CD4-positive, alpha-beta T cell treated with Interleukin-15 for 4 hours (primary cell): ENCODE results near the gene CPA2.
A peak's percentile ranks its signal among the peaks of the same experiment; 100 is the strongest.
"Not testable (repeated sequence)": the region's sequence is repeated elsewhere in the genome, so short reads cannot be mapped to it uniquely, and the experiment has no call there.

ENCODE experiments used
- DNase-seq: peaks from one replicate; pipeline ENCODE4 v3.0.0-alpha.2; 2020; ENCODE audit warnings: low spot score

Gene CPA2

DNA sequence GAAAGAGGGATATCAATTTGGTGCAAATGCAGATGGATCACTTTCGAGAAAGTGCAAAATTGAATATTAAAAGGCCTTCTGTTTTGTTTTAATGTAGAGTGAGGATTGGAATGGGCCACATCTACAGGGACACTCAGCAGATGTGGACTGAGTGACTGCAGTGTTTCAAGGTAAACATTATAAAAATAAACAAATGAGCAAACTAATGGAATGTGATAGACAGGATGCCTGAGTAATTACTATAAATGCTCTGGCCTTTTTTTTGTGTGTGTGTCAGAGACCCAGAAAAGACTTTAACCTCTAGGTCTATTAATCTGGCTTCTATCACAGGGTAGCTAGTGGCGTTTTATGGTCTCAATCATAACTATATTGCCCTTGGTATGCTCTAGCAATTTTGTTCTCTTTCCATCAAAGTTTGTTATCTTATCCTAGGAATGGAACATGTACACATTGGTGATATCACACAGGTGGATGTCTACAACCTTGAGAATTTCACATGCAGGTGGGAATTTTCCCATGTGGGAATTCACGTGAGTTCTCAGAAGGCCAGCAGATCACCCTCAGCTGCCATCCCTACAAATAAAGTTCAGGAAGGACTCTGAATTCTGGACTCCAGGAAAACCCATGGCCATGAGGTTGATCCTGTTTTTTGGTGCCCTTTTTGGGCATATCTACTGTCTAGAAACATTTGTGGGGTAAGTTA is at the start of gene CPA2:
Gene CPA2, plus strand, starts transcription at position 606 of the 703 bp plus-strand sequence. Its CDS starts 19 bp downstream, at position 625.
- DNase-seq: no peak

DNA sequence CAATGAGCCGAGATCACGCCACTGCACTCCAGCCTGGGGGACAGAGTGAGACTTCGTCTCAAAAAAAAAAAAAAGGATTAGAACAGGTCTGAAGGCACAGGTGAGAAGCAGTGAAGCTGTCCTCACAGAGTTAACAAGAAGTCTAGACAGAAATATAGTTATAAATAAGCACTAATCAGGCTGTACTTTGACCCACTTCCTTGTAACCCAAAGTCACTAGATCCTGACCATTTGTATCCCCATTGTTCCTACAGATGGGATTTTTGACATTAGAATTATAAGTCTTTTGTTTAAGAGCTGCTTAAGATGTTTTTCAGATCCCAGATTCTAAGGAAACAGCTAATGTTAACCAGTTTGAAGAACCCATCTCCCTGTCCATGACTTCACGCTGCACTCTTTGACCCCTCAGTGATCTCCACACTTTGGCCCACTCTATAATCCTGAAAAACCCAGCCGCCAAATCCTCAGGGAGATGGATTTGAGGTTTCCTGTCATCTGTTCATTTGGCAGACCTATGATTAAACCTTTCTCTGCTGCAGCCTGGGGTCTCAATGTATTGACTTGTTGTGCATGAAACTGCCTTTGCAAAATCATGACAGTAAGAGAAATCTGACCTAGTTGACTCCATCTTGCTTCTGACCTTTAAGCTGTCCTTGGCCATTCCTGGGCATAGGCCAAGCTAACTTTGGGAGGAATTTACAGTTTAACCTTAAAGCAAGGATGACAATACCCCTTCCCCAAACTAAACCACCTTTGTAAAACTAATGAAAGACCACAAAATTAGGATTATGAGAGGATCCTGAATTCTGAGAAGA is 47.6 kb upstream of the CPA2 start:
- no peak for DNase-seq

DNA sequence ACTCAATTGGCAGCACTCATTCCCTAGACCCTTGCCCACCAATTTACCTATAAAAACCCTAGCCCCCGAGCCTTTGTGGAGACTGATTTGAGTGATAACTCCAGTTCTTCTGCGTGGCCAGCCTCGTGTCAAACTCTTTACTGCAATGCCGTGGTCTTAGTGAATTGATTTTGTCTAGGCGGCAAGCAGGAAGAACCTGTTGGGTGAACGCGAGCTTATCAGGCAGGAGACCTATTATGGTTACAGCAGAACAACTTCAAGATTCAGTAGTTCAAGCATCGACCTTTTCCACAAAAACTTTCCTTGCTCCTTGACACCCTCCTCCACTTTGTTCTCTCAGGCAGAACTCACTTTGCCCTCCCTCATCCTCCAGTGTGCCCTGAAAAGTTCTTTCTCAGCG is 46.8 kb upstream of the CPA2 start:
- DNase-seq: no peak

DNA sequence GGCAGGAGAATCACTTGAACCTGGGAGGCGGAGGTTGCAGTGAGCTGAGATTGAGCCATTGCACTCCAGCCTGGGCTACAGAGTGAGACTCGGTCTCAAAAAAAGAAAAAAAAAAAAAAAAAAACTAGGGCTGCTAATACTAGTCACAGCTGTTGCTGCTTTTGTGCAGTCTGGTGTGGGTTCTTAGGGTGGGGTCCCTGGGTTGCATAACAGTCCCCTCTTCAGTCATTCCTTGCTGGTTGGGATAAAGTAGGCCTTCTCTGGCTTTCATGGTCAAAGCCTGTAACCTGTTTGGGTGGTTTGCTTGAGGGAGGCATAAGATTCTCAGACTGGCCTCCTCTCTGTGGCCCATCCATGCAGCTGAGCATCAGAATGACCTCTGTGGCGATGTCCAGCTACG is 44.9 kb upstream of the CPA2 start:
- DNase-seq: no peak

DNA sequence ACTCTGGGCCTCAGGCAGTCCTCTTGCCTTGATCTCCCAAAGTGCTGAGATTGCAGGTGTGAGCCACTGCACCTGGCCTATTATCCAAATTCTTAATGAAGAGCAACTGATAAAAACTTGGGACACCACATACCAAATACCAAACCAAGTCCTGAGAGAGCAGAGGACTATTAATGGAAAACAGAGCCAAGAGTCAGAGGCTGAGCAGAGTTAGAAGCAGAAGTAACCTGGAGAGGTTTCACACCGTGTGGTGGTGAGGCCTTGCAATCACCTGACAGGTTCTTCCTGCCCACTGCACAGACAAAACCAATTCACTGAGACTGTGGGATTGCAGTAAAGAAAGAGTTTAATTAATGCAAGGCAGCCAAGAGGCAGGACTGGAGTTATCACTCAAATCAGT is 43.0 kb upstream of the CPA2 start:
- no peak for DNase-seq

DNA sequence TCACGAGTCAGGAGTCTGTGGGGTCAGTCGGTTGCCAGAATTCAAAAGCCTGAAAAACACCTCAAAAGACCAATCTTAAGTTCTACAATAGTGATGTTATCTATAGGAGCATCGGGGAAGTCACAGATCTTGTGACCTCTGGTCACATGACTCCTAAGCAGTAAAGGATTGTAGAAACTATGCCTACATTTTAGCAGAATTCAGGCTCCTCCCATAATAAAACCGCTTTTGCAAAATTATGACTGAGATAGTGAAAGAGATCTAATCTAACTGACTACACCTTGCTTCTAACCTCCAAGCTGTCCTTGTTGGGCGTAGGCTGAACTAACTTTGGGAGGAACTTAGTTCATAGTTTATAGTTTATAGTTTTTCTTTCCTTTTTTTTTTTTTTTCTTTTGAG is 42.5 kb upstream of the CPA2 start:
- no peak for DNase-seq

DNA sequence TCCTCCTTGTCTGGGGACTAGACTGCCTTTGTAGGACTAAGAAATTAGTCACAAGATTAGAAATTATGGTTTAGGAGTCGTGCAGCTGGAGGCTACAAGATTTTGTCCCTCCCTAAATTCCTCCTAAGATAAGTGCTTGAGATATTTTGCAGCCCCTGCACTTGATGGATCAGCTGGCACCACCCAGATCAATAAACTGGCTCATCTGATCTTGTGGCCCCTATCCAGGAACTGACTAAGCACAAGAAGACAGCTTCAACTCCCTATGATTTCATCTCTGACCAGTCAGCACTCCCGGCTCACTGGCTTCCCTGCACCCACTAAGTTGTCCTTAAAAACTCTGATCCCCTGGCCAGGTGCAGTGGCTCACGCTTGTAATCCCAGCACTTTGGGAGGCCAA is 41.7 kb upstream of the CPA2 start:
- DNase-seq: not testable (repeated sequence)

DNA sequence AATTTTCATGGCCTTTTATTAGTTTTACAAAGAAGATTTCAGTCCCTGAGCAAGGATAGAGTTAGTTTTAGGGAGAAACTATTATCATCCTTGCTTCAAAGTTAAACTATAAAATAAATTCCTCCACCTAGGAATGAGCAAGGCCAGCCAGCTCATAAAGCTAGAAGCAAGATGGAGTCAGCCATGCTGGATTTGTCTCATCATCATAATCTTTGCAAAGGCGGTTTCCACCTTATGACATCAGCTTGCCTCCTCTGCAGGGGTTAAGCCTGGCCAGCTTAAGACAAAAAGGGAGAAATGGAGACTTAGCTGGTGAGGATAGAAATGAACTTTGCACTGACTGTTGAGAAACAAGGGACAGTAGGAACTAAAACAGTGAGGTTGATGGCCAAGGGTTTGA is 40.3 kb upstream of the CPA2 start:
- DNase-seq: no peak

DNA sequence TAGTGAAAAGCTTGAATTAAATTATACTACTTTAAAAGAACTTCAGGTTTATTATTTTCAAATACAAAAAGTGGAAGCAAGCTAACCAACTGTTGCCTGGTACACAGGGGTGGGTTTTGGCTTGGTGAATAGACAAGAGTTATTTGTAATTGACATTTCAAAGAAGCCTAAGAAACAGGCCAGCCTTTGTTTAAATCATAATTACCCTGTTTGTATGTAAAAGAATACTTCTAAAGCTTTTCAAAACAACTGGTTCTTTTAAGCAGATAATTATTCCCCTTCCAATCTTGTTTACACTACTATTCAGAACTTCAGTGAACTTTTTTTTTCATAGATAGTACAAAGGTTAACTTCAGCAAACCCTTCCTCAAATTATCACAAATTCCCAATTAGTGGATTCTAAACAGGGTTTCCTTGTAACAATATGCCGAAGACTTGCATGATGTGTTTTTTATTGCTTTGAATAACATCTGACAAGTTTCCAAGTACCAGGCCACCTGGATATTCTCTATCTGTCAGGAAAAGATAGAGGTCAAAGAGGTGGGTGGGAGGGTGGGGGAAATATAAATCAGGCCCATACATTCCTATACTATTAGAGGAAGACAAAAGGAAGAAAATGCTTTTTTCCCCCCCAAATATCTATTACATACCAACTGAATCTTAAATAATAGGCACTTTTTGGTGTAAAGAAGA is 38.6 kb upstream of the CPA2 start:
- no peak for DNase-seq

DNA sequence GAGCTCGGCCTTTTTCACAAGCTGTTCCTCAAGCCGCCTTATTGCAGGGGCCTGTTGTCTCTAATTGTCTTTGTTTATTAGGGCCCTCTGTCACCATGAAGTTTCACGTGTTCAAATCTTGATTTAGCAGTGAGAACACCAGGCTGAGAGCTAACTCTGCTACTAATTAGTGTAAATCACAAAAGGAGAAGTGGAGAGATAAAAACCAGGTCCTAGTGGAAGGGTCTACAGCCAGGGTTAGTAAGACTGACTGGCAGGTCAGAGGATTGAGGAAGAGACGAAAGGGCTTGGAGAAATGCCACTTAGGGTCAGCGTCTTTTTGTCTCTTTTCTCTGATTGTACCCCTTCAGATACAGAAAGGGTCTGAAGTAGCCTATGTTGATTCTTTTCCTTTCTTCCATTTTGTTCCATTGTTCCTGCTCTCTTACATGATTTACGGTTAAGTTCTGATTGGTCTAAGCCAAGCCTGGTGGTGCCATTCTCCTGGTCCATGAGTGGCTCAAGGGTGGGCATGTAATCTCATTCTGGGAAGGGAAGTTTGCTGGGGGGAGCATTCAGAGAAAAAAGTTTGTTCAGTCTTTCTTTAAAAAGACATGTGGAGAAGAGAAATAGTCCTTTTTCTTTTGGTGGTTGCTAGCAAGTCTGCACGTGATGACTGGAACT is 37.7 kb upstream of the CPA2 start:
- DNase-seq: no peak

DNA sequence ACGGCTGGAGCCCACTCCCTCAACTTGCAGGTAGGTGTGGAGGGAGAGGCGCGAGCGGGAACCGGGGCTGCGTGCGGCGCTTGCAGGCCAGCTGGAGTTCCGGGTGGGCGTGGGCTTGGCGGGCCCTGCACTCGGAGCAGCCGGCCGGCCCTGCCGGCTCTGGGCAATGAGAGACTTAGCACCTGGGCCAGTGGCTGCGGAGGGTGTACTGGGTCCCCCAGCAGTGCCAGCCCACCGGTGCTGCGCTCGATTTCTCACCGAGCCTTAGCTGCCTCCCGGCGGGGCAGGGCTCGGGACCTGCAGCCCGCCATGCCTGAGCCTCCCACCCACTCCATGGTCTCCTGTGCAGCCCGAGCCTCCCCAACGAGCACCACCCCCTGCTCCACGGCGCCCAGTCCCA is 36.7 kb upstream of the CPA2 start:
- DNase-seq: not testable (repeated sequence)

DNA sequence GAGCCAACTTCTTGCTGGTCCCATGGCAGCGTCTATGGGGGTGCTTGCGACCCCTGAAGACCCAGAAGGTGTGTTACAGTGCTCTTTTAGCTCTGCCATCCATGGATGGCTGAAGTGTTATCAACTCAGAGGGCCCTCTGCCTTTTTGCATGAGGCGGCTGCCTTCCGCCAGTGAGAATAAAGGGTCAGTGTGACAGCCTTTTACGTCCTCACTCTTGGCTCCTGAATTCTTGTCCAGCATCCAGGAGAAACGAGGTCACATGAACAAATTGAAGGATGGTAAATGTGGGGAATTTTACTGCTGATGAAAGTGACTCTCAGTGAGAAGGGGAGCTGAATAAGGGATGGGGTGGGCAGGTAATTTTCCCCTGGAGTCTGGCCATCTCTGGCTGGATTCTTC is 34.9 kb upstream of the CPA2 start:
- no peak for DNase-seq

DNA sequence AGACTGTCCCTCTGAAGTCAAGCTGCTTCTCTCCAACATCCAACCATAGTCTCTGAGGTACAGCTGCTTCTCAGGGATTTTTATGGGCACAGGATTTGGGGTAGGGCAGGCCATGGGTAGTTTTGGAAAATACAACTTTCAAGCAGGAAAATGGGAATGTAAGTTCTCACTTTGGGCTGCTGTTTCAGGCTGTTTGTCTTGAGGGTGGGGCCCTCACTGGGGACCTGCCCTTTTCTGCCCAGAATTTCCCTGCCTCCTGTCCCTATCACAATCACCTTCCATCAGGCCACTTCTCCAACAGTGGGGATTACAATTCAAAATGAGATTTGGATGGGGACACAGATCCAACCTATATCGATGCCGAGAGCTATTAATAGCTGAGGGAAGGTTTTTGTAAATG is 34.5 kb upstream of the CPA2 start:
- no peak for DNase-seq

DNA sequence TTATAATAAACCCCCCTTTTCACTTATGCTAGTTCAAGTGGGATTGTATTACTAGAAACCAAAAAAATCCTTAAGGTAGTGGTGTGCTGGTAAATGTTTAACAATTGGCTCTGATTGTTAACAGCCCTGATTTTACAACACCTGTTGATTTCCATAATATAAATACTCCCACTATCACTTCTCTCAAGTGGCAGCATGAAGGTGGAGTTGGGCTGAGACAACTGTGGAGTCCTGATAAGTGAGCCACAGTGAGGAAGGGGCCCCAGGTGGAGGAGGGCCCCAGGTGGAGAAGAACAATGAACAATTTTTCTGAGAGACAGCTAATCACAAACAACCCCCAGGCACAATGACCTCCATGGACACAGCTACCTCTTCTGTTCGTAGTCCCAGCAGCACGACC is 32.6 kb upstream of the CPA2 start:
- no peak for DNase-seq

DNA sequence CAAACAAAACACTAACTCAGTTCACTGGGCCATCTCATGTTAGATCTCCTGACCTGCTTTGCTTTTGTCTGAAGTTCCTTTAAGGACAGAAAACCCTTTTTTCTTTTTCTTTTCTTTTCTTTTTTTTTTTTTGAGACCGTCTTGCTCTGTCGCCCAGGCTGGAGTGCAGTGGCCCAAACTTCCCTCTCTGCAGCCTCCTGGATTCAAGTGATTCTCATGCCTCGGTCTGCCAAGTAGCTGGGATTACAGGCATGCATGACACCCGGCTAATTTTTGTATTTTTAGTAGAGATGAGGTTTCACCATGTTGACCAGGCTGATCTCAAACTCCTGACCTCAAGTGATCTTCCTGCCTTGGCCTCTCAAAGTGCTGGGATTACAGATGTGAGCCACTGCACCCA is 30.3 kb upstream of the CPA2 start:
- not testable (repeated sequence) for DNase-seq

DNA sequence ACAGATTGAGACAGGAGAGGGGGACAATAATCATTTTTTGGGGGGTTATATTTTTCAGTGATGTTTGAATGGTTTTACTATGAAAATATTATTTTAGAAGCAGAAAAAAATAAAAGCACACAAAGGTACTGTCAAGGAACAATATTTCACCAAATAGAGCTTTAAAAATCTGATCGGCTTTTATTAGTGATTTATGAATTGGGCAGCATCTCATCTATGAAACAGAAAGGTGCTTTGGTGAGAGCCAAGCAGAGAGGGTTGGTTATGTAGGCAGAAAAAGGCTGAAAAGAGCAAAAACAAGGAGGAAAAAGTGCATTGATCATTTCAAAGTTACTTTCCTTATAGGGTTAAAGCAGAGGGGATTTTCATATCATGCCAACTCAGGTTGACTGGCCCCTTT is 26.4 kb upstream of the CPA2 start:
- DNase-seq: no peak

DNA sequence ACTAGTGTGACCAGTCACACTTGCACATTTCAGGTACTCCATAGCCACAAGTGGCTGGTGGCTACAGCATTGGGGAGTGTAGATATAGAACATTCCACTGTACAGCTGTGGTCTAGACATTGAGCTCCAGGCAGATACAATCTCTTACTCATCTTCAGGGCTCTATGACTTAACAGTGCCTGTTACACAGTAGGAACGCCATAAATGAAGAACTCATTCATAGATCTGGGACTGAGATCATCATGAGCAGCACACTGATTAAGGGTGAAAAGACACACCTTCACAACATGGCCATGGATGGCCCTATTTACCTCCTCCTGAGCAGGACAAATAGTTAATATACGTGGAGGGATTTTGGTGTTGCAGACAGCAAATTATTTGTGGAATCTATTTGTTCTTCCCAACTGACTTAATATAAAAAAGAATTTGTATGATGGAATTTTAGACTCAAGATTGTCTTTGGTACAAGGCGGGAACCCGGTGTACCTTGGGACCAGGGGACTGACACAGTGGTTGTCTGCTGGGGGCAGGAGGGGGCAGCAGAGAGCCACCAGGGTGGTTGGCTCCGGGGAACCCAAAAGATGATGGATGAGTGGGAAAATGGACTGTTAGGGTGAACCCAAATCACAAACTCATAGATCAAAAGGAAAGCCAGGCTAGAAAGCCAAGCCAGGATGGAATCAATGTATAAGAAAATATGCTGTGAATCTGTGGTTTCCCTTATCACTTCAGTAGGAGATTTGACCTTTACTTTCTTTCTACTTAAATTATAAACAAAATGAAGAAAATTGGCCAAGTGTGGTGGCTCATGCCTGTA is 24.3 kb upstream of the CPA2 start:
- DNase-seq: peak; percentile 19

DNA sequence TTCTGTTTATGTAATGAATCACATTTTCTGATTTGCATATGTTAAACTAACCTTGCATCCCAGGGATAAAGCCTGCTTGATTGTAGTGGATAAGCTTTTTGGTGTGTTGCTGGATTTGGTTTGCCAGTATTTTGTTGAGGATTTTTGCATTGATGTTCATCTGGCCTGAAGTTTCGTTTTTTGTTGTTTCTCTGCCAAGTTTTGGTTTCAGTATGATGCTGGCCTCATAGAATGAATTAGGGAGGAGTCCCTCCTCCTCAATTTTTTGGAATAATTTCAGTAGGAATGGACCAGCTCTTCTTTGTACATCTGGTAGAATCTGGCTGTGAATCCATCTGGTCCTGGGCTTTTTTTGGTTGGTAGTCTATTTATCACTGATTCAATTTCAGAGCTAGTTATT is 23.2 kb upstream of the CPA2 start:
- not testable (repeated sequence) for DNase-seq

DNA sequence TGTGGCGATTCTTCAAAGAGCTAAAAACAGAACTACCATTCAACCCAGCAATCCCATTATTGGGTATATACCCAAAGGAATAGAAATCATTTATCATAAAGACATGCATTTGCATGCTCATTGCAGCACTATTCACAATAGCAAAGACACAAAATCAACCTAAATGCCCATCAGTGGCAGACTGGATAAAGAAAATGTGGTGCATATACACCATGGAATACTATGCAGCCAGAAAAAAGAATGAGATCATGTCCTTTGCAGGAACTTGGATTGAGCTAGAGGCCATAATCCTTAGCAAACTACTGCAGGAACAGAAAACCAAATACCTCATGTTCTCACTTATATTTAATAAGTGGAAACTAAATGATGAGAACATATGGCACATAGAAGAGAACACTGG is 20.2 kb upstream of the CPA2 start:
- not testable (repeated sequence) for DNase-seq

DNA sequence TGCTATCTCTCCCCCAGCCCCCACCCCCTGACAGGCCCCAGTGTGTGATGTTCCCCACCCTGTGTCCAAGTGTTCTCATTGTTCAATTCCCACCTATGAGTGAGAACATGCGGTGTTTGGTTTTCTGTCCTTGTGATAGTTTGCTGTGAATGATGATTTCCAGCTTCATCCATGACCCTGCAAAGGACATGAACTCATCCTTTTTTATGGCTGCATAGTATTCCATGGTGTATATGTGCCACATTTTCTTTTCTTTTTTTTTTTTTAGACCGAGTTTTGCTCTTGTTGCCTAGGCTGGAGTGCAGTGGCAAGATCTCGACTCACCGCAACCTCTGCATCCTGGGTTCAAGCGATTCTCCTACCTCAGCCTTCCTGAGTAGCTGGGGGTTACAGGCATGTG is 17.8 kb upstream of the CPA2 start:
- not testable (repeated sequence) for DNase-seq

DNA sequence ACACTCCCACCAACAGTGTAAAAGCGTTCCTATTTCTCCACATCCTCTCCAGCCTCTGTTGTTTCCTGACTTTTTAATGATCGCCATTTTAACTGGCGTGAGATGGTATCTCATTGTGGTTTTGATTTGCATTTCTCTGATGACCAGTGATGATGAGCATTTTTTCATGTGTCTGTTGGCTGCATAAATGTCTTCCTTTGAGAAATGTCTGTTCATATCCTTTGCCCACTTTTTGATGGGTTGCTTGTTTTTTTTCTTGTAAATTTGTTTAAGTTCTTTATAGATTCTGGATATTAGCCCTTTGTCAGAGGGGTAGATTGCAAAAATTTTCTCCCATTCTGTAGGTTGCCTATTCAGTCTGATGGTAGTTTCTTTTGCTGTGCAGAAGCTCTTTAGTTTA is 17.0 kb upstream of the CPA2 start:
- DNase-seq: not testable (repeated sequence)

DNA sequence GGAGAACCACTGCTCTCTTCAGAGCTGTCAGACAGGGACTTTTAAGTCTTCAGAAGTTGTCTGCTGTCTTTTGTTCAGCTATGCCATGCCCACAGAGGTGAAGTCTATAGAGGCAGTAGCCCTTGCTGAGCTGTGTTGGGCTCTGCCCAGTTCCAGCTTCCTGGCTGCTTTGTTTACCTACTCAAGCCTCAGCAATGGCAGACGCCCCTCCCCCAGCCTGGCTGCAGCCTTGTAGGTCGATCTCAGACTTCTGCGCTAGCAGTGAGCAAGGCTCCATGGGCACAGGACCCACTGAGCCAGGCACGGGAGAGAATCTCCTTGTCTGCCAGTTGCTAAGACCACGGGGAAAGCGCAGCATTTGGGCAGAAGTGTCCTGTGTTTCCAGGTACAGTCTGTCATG is 12.1 kb upstream of the CPA2 start:
- DNase-seq: no peak
